Measurements from ENCODE around the gene DLGAP1. TPM values are rescaled to one million over a fixed set of nuclear protein-coding genes. Genes with fewer than 3 reads are reported as not detected.

The DLGAP1 gene
- total RNA-seq, 1 experiment from 2014 or later, result 23.2 TPM

DNA sequence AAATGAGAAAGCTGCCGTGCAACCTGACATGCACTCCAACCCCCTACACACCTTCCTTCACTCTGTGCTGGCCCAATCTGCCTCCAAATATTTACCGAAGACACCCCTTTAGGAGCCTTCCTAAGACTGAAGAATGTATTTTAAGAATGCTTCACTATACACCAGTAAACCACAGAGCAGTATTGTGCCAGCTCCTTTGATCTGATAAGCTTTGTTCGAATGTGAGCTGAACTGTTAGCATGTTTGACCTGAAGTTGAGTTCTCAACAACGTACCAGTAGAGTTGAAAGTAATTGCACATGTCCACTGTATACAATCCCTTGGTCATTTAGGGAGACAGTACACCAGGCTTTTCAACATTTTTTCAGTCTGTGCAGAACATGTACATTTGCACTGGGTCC lies 745.9 kb downstream of the DLGAP1 start:
- Histone ChIP-seq H2BK5ac (ENCODE audit: insufficient read length, low read length) (no peak overlapping the region), H3K4ac (ENCODE audit: low read depth, low read length) (no peak overlapping the region), H3T11ph (ENCODE audit: low read length) (no peak overlapping the region), H3K4me1 (ENCODE audit: insufficient read depth, low read length) (no peaks in the 10 kb centered on the region), H3K4me2 (ENCODE audit: insufficient read depth, insufficient read length, low read length) (no peak overlapping the region), H2BK120ac (ENCODE audit: low read depth, low read length, poor library complexity, severe bottlenecking) (no peak overlapping the region), H4K91ac (ENCODE audit: insufficient read length, low read depth, low read length) (no peak overlapping the region), H3K14ac (ENCODE audit: insufficient read depth, low read length) (no peak overlapping the region), H4K5ac (ENCODE audit: insufficient read length, low read depth, low read length) (no peak overlapping the region), H3K27ac (ENCODE audit: insufficient read length, low read depth, low read length) (no peak overlapping the region), H3K23ac (ENCODE audit: insufficient read length, low read depth, low read length) (no peak overlapping the region), H3K18ac (ENCODE audit: insufficient read length, low read depth, low read length) (no peak overlapping the region), H2BK20ac (ENCODE audit: low read depth, low read length, poor library complexity, severe bottlenecking) (no peak overlapping the region), H3K79me1 (ENCODE audit: insufficient read depth, low read depth, low read length, poor library complexity, severe bottlenecking) (no peaks in the 10 kb centered on the region), H3K9me3 (ENCODE audit: control insufficient read depth, low read depth, low read length) (no peaks in the 10 kb centered on the region), H2BK15ac (ENCODE audit: low read depth, low read length) (no peak overlapping the region), H3K56ac (ENCODE audit: insufficient read length, low read depth, low read length) (no peak overlapping the region), H3K9ac (ENCODE audit: extremely low read depth, insufficient read length, low read length) (no peak overlapping the region), H3K79me2 (ENCODE audit: insufficient read depth, low read length) (no peaks in the 10 kb centered on the region), H4K20me1 (ENCODE audit: control insufficient read depth, insufficient read depth, insufficient read length) (no peaks in the 10 kb centered on the region), H2BK12ac (ENCODE audit: insufficient read length, low read depth, low read length) (no peak overlapping the region), H3K23me2 (ENCODE audit: insufficient read length, low read depth, low read length, poor library complexity, severe bottlenecking) (no peaks in the 10 kb centered on the region), H2AFZ (ENCODE audit: low read length) (no peak overlapping the region), H2AK5ac (ENCODE audit: insufficient read length, low read length) (no peak overlapping the region), H3K27me3 (ENCODE audit: insufficient read depth, low read length) (no peaks in the 10 kb centered on the region), H4K8ac (replicated peaks; ENCODE audit: insufficient read length, low read depth, low read length) (no peak overlapping the region)
- H3K4me1 Mint-ChIP-seq, result peaks cover 0 to 4% of the 10 kb centered on the region in 2 experiments; a peak in 1 of 4 replicates
- DNase-seq, result no peak
- 0 out of 7 replicates have a peak, but pooled peaks cover 0 to 2% (median 0%) of the 10 kb centered on the region in 3 experiments for H3K36me3 Mint-ChIP-seq (ENCODE audit: insufficient read depth in 1 of 3, low read depth in 3 of 3)
- H3K9me3 Mint-ChIP-seq, result no peaks in the 10 kb centered on the region
- TF ChIP-seq, protein P1, sequence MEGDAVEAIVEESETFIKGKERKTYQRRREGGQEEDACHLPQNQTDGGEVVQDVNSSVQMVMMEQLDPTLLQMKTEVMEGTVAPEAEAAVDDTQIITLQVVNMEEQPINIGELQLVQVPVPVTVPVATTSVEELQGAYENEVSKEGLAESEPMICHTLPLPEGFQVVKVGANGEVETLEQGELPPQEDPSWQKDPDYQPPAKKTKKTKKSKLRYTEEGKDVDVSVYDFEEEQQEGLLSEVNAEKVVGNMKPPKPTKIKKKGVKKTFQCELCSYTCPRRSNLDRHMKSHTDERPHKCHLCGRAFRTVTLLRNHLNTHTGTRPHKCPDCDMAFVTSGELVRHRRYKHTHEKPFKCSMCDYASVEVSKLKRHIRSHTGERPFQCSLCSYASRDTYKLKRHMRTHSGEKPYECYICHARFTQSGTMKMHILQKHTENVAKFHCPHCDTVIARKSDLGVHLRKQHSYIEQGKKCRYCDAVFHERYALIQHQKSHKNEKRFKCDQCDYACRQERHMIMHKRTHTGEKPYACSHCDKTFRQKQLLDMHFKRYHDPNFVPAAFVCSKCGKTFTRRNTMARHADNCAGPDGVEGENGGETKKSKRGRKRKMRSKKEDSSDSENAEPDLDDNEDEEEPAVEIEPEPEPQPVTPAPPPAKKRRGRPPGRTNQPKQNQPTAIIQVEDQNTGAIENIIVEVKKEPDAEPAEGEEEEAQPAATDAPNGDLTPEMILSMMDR (conservative IDR thresholded peaks at IDR 0.05), result no peak
- no peak overlapping the region for H3K4me3 Mint-ChIP-seq
- no peaks in the 10 kb centered on the region for H3K27me3 Mint-ChIP-seq (ENCODE audit: low read depth)
- H3K27ac Mint-ChIP-seq, result no peak overlapping the region
- WGBS (ENCODE audit: extremely low coverage, insufficient read length, low lambda C conversion rate), result no CpG with 5 or more reads among the region's 4 CpGs
